GM12864 (cell line): ENCODE data around the gene ARFGAP3.

ENCODE experiments used
- DNase-seq: peaks from one replicate; pipeline ENCODE4 v3.0.0-alpha.2; 2011; ENCODE audit warnings: low read depth
- H3K4me3 ChIP-seq: 2 replicates; pipeline ENCODE4 v1.5.1; 2011; ENCODE audit warnings: mild to moderate bottlenecking, low read depth, low read length, control low read depth
- CTCF ChIP-seq: IDR thresholded peaks from 2 replicates; pipeline ENCODE4 v1.5.1; 2011; ENCODE audit warnings: low read depth, mild to moderate bottlenecking, moderate library complexity, low read length, control low read depth, inconsistent platforms; ENCODE audit errors: missing control alignments

Gene ARFGAP3

DNA sequence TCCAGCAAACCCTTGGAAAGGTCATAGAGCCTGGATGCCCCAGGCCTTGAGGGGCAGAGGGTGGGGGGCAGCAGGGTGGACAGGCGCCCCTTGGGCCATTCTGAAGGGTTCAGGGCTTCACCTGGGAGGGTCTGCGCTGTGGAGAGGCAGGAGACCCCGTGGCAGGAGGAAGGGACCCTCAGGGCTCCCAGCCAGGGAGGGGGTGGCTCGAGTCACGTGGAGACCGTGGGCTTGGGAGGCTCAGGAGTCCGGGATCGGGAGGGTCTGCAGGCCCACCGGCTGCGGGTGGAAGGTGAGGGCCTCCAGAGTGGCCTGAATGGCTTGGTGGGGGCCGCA is 87.9 kb downstream of the ARFGAP3 start:
- TF ChIP-seq CTCF, result no peak
- no peak for DNase-seq
- no peak overlapping the region for H3K4me3 ChIP-seq

DNA sequence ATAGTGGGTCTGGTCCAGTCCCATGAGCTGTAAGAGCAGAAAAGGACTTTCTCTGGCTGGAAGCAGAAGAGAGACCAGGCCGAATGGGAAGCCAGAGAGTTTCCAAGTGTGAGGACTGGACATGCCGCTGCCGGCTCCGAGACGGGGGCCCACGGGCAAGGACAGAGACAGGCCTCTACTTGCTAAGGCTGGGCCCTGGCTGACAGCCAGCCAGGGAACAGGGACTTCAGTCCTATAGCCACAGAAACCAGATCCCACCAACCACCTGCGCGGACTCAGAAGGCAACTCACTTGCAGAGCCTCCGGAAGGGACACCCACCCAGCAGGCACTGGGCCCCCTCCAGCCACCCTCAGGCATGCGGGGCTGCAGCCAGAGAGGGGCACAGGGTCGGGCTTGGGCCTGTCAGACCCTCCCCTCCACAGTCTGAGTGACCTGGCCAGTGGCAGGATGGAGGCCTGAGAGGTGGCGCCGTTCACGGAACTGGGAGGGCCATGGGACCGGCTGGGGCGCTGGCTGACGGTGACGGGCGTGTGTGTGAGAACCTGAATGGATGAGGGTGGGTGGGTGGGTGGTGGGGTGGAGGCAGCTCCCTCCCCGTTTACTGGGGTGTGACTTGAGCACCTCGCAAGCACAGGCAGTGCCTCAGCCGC is 88.6 kb downstream of the ARFGAP3 start:
- no peak overlapping the region for H3K4me3 ChIP-seq
- TF ChIP-seq CTCF, result no peak
- no peak for DNase-seq

DNA sequence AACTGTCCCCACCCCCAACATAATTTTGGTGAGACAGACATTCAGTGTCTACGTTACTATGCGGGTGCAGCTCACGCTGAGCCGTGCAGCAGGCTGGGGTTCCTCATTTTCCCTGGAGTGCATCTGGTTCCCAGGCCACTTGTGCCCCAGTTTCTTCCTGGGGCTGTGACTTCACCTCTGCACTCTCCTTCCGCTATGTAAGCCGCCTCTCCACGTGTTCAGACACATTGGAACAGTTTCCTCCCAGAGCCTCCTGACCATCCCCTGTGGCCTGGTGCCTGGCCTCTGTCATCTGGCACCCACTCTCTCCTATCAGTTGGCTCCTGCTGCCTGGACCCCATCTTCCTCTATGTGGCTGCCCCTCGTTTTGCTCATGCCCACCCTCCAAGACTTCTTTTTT is 90.2 kb downstream of the ARFGAP3 start:
- no peak for DNase-seq
- H3K4me3 ChIP-seq, result no peak overlapping the region
- no peak for TF ChIP-seq CTCF

DNA sequence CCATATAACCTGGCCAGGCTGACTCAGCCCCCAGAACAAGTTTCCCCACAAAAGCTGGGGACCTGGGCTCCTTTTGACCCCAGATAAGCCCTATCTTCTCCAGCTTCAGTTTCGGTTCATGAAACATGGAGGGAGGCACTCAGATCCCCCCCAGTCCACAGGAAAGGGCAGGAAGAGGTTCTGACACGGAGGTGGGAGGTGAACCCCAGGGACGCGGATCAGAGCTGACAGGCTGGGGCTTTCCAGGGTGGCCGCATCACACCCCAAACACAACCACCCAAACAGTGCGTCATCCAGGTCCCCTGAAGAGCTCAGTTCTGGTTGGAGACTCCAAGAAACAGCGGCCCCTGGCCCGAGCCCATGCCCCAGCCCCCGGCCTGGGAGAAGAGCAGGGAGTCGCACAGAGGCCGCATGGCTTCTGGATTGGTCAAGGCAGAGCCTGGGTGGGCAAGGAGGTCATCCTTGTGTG is 92.1 kb downstream of the ARFGAP3 start:
- H3K4me3 ChIP-seq, result no peak overlapping the region
- TF ChIP-seq CTCF, result no peak
- no peak for DNase-seq

DNA sequence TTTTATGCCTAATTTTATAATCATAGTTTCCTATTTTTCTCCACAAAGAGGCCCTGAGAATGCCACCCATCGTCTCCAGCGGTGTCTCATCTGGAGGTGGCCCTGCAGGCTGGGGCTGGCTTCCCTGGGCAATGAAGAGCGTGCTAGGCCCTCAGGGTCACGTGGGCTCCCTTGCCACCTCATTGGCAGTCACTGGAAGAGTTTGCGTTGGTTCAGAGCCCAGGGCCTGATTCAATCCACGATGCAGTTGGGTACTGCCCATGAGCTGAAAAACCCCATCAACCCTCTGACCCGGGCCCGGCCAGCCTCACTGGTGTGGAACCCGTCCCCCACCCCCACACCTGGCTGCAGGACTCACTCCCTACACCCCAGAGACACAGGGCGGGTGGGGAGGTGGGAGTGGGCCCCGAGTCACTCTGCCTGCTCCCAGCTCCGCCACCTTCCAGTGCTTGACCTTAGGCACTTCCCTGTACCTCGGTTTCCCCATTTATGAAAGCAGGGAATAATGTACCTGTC is 93.0 kb downstream of the ARFGAP3 start:
- no peak for TF ChIP-seq CTCF
- no peak for DNase-seq
- H3K4me3 ChIP-seq, result no peak overlapping the region

- TF ChIP-seq CTCF, result no peak
- no peak for DNase-seq
- no peak overlapping the region for H3K4me3 ChIP-seq
These were observed 96.1 kb downstream of the ARFGAP3 start for GRCh38 chr22:42760806-42761565.
